ENCODE data around the gene LSAMP.
A peak's percentile ranks its signal among the peaks of the same experiment; 100 is the strongest.

The LSAMP gene

GRCh38 chr3:116118475-116119169 lies 326.7 kb downstream of the LSAMP start:
- H3K4me1 ChIP-seq (ENCODE audit: insufficient read depth, low read length) = peaks cover 14% of the 10 kb centered on the region
- H3K27ac ChIP-seq (ENCODE audit: low read length) = no peak overlapping the region
- H3K9me3 ChIP-seq (ENCODE audit: insufficient read depth, low read depth, low read length) = no peaks in the 10 kb centered on the region
- no peaks in the 10 kb centered on the region for H3K36me3 ChIP-seq (ENCODE audit: insufficient read depth, low read depth, low read length)
- no peaks in the 10 kb centered on the region for H3K27me3 ChIP-seq (ENCODE audit: insufficient read depth, low read length)
- peak overlapping the region; percentile 16; the same call in 1 of the 2 replicates for H3K4me3 ChIP-seq (ENCODE audit: low read length)
- H3K9ac ChIP-seq (ENCODE audit: low read depth, low read length) = peak overlapping the region; percentile 27; the same call in 1 of the 2 replicates

GRCh38 chr3:116114586-116114985 lies 330.7 kb downstream of the LSAMP start:
- no peak overlapping the region for H3K9ac ChIP-seq (ENCODE audit: low read depth, low read length)
- no peaks in the 10 kb centered on the region for H3K9me3 ChIP-seq (ENCODE audit: insufficient read depth, low read depth, low read length)
- H3K36me3 ChIP-seq (ENCODE audit: insufficient read depth, low read depth, low read length) = no peaks in the 10 kb centered on the region
- H3K27ac ChIP-seq (ENCODE audit: low read length) = no peak overlapping the region
- peaks cover 14% of the 10 kb centered on the region for H3K4me1 ChIP-seq (ENCODE audit: insufficient read depth, low read length)
- H3K27me3 ChIP-seq (ENCODE audit: insufficient read depth, low read length) = no peaks in the 10 kb centered on the region
- H3K4me3 ChIP-seq (ENCODE audit: low read length) = no peak overlapping the region

GRCh38 chr3:116112696-116113095 lies 332.6 kb downstream of the LSAMP start:
- H3K4me3 ChIP-seq (ENCODE audit: low read length) = no peak overlapping the region
- no peak overlapping the region for H3K9ac ChIP-seq (ENCODE audit: low read depth, low read length)
- H3K36me3 ChIP-seq (ENCODE audit: insufficient read depth, low read depth, low read length) = no peaks in the 10 kb centered on the region
- no peaks in the 10 kb centered on the region for H3K9me3 ChIP-seq (ENCODE audit: insufficient read depth, low read depth, low read length)
- H3K4me1 ChIP-seq (ENCODE audit: insufficient read depth, low read length) = peaks cover 3% of the 10 kb centered on the region; the same call in 1 of the 2 replicates
- no peak overlapping the region for H3K27ac ChIP-seq (ENCODE audit: low read length)
- H3K27me3 ChIP-seq (ENCODE audit: insufficient read depth, low read length) = no peaks in the 10 kb centered on the region

- no peak overlapping the region for H3K9ac ChIP-seq (ENCODE audit: low read depth, low read length)
- H3K4me1 ChIP-seq (ENCODE audit: insufficient read depth, low read length) = peaks cover 3% of the 10 kb centered on the region; the same call in 1 of the 2 replicates
- no peaks in the 10 kb centered on the region for H3K27me3 ChIP-seq (ENCODE audit: insufficient read depth, low read length)
- no peaks in the 10 kb centered on the region for H3K9me3 ChIP-seq (ENCODE audit: insufficient read depth, low read depth, low read length)
- no peak overlapping the region for H3K4me3 ChIP-seq (ENCODE audit: low read length)
- no peaks in the 10 kb centered on the region for H3K36me3 ChIP-seq (ENCODE audit: insufficient read depth, low read depth, low read length)
- H3K27ac ChIP-seq (ENCODE audit: low read length) = no peak overlapping the region
Measured at GRCh38 chr3:116111765-116112164, 333.5 kb downstream of the LSAMP start.

GRCh38 chr3:116103868-116104530 lies 341.3 kb downstream of the LSAMP start:
- H3K36me3 ChIP-seq (ENCODE audit: insufficient read depth, low read depth, low read length) = no peaks in the 10 kb centered on the region
- no peak overlapping the region; the same call in 1 of the 2 replicates for H3K4me3 ChIP-seq (ENCODE audit: low read length)
- H3K27ac ChIP-seq (ENCODE audit: low read length) = no peak overlapping the region
- no peaks in the 10 kb centered on the region for H3K27me3 ChIP-seq (ENCODE audit: insufficient read depth, low read length)
- no peaks in the 10 kb centered on the region for H3K9me3 ChIP-seq (ENCODE audit: insufficient read depth, low read depth, low read length)
- peaks cover 10% of the 10 kb centered on the region for H3K4me1 ChIP-seq (ENCODE audit: insufficient read depth, low read length)
- no peak overlapping the region for H3K9ac ChIP-seq (ENCODE audit: low read depth, low read length)

- Histone ChIP-seq H3K27ac (ENCODE audit: low read length) (no peak overlapping the region), H3K36me3 (ENCODE audit: insufficient read depth, low read depth, low read length) (no peaks in the 10 kb centered on the region), H3K9me3 (ENCODE audit: insufficient read depth, low read depth, low read length) (no peaks in the 10 kb centered on the region), H3K4me1 (ENCODE audit: insufficient read depth, low read length) (peaks cover 10% of the 10 kb centered on the region), H3K27me3 (ENCODE audit: insufficient read depth, low read length) (no peaks in the 10 kb centered on the region), H3K4me3 (ENCODE audit: low read length) (no peak overlapping the region), H3K9ac (ENCODE audit: low read depth, low read length) (no peak overlapping the region)
Measured at GRCh38 chr3:116102037-116102436, 343.2 kb downstream of the LSAMP start.

GRCh38 chr3:116097226-116097625 lies 348.1 kb downstream of the LSAMP start:
- no peak overlapping the region for H3K9ac ChIP-seq (ENCODE audit: low read depth, low read length)
- no peak overlapping the region for H3K27ac ChIP-seq (ENCODE audit: low read length)
- no peak overlapping the region for H3K4me3 ChIP-seq (ENCODE audit: low read length)
- H3K4me1 ChIP-seq (ENCODE audit: insufficient read depth, low read length) = no peaks in the 10 kb centered on the region
- no peaks in the 10 kb centered on the region for H3K27me3 ChIP-seq (ENCODE audit: insufficient read depth, low read length)
- H3K9me3 ChIP-seq (ENCODE audit: insufficient read depth, low read depth, low read length) = no peaks in the 10 kb centered on the region
- H3K36me3 ChIP-seq (ENCODE audit: insufficient read depth, low read depth, low read length) = no peaks in the 10 kb centered on the region

GRCh38 chr3:116096631-116097030 lies 348.7 kb downstream of the LSAMP start:
- H3K4me3 ChIP-seq (ENCODE audit: low read length) = no peak overlapping the region
- no peaks in the 10 kb centered on the region for H3K27me3 ChIP-seq (ENCODE audit: insufficient read depth, low read length)
- no peaks in the 10 kb centered on the region for H3K36me3 ChIP-seq (ENCODE audit: insufficient read depth, low read depth, low read length)
- H3K9ac ChIP-seq (ENCODE audit: low read depth, low read length) = no peak overlapping the region
- H3K27ac ChIP-seq (ENCODE audit: low read length) = no peak overlapping the region
- no peaks in the 10 kb centered on the region for H3K4me1 ChIP-seq (ENCODE audit: insufficient read depth, low read length)
- no peaks in the 10 kb centered on the region for H3K9me3 ChIP-seq (ENCODE audit: insufficient read depth, low read depth, low read length)

GRCh38 chr3:116093374-116093773 lies 351.9 kb downstream of the LSAMP start:
- Histone ChIP-seq H3K4me3 (ENCODE audit: low read length) (no peak overlapping the region), H3K9ac (ENCODE audit: low read depth, low read length) (no peak overlapping the region), H3K36me3 (ENCODE audit: insufficient read depth, low read depth, low read length) (no peaks in the 10 kb centered on the region)

GRCh38 chr3:116087426-116087825 lies 357.9 kb downstream of the LSAMP start:
- H3K9me3 ChIP-seq (ENCODE audit: insufficient read depth, low read depth, low read length) = no peaks in the 10 kb centered on the region
- no peak overlapping the region for H3K9ac ChIP-seq (ENCODE audit: low read depth, low read length)
- H3K27ac ChIP-seq (ENCODE audit: low read length) = no peak overlapping the region
- H3K4me1 ChIP-seq (ENCODE audit: insufficient read depth, low read length) = no peaks in the 10 kb centered on the region
- no peaks in the 10 kb centered on the region for H3K36me3 ChIP-seq (ENCODE audit: insufficient read depth, low read depth, low read length)
- no peak overlapping the region for H3K4me3 ChIP-seq (ENCODE audit: low read length)
- no peaks in the 10 kb centered on the region for H3K27me3 ChIP-seq (ENCODE audit: insufficient read depth, low read length)

More at GRCh38 chr3:116093374-116093773, 351.9 kb downstream of the LSAMP start:
- Histone ChIP-seq H3K9me3 (ENCODE audit: insufficient read depth, low read depth, low read length) (no peaks in the 10 kb centered on the region), H3K27ac (ENCODE audit: low read length) (no peak overlapping the region), H3K4me1 (ENCODE audit: insufficient read depth, low read length) (no peaks in the 10 kb centered on the region), H3K27me3 (ENCODE audit: insufficient read depth, low read length) (no peaks in the 10 kb centered on the region)

- Histone ChIP-seq H3K9me3 (ENCODE audit: insufficient read depth, low read depth, low read length) (no peaks in the 10 kb centered on the region), H3K4me3 (ENCODE audit: low read length) (no peak overlapping the region), H3K36me3 (ENCODE audit: insufficient read depth, low read depth, low read length) (no peaks in the 10 kb centered on the region), H3K27ac (ENCODE audit: low read length) (no peak overlapping the region), H3K4me1 (ENCODE audit: insufficient read depth, low read length) (no peaks in the 10 kb centered on the region), H3K27me3 (ENCODE audit: insufficient read depth, low read length) (no peaks in the 10 kb centered on the region), H3K9ac (ENCODE audit: low read depth, low read length) (no peak overlapping the region)
Measured at GRCh38 chr3:116084999-116085791, 360.1 kb downstream of the LSAMP start.

Measured in iPS-20b (cell line).